ENCODE measurements around the gene ATXN3.
"Not testable (repeated sequence)": the region's sequence is repeated elsewhere in the genome, so short reads cannot be mapped to it uniquely, and the experiment has no call there.

Gene ATXN3

DNA sequence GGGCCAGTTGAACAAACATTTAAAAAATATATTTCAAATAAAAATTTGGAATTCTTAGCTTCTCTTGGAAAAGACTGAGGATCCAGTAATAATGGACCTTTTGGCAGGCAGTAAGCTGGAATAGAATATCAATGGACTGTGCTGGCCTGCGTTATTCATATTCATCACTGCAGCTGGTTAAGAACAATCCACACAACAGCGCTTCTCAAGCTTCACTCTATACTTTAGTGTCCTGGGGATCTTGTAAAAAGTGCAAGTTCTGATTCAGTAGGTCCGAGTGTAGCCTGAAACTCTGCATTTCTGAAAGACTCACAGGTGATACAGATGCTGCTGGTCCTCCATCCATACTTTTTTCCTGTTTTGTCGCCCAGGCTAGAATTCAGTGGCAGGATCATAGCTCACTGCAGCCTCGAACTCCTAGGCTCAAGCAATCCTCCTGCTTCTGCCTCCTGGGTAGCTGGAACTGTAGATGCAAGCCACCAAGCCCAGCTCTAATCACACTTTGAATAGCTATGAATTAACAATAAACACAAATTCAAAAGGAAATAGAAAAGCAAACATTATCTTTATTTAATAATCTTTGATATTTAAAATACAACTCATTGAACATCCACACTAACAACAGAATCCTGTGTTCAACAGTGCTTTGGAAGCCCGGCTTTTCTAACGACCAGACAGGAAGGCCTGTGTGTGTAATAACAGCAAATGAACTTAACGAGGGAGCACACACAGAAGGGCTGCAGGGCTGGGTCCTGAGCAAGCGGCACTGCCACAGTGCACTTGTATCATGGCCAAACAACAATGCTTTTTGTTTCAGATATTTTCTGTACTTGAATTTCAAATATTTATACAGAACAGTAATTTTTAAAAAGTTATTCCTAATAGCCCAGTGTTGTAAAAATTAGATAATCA is 48.1 kb downstream of the ATXN3 start:
- no peak for DNase-seq

DNA sequence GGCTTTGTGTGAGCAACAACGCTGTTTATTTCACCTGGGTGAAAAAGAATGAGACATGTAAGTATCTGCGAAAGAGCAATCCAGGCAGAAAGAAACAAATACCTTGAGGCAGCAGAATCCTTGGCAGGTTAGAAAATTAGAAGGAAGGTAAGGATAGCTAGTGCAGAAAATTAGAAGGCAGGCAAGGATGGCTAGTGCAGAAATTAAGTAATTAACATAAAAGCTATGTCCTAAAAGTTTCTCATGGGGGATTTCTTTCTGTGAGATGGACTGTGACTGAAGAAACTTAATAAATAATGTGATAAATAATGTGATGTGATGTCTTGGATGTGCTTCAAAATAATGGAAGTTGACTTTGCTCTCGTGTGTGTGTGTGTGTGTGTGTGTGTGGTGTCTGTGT is 56.6 kb downstream of the ATXN3 start:
- no peak for DNase-seq

DNA sequence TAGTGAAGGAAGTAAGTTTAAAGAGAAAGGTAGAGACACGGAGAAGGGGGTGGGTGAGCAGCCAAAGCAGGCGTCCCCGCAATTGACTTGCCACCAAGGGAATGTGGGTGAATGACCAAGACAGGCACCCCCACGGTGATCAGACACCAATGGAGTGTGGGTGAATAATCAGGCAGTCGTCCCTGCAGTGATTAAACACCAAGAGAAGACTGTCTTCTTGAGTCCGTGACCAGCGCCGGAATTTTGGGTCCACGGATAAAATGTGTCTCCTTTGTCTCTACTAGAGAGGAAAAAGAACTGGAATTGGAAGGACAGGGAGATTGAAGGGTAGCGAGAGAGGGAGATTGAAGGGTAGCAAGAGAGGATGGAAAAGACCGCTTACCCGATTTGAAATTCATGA is 57.2 kb downstream of the ATXN3 start:
- DNase-seq: not testable (repeated sequence)

DNA sequence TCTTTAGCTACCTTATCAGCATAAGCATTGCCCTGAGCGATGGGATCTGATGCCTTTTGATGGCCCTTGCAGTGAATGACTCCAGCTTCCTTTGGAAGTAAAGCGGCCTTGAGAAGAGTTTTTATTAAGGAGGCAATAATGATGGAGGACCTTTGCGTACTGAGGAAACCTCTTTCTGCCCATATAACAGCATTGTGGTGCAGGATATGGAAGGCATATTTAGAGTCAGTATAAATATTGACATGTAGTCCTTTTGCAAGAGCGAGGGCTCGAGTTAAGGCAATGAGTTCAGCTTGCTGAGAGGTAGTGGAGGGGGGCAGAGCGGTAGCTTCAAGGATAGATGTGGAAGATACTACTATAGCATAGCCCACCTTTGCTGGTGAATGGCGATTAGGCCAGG is 60.5 kb downstream of the ATXN3 start:
- not testable (repeated sequence) for DNase-seq

DNA sequence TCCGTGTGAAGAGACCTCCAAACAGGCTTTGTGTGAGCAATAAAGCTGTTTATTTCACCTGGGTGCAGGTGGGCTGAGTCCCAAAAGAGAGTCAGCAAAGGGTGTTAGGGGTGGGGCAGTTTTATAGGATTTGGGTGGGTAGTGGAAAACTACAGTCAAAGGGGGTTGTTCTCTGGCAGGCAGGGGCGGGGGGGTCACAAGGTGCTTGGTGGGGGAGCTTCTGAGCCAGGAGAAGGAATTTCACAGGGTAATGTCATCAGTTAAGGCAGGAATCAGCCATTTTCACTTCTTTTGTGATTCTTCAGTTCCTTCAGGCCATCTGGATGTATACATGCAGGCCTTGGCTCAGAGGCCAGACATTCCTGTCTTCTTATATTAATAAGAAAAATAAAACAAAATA is 64.6 kb downstream of the ATXN3 start:
- DNase-seq: not testable (repeated sequence)

DNA sequence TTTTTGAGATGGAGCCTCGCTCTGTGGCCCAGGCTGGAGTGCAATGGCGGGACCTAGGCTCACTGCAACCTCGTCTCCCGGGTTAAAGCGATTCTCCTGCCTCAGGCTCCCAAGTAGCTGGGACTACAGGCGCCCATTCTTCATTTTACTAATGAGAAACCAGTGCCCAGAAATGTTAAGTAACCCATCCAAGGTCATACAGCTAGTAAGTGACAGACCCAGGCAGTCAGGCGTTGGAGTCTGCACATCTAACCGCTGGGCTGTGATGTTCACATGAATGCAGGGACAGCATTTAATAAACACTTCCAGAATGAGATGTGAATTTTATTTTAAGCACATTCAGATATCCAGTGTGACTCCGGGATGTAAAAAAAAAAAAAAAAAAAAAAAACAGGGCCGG is 65.2 kb downstream of the ATXN3 start:
- no peak for DNase-seq

DNA sequence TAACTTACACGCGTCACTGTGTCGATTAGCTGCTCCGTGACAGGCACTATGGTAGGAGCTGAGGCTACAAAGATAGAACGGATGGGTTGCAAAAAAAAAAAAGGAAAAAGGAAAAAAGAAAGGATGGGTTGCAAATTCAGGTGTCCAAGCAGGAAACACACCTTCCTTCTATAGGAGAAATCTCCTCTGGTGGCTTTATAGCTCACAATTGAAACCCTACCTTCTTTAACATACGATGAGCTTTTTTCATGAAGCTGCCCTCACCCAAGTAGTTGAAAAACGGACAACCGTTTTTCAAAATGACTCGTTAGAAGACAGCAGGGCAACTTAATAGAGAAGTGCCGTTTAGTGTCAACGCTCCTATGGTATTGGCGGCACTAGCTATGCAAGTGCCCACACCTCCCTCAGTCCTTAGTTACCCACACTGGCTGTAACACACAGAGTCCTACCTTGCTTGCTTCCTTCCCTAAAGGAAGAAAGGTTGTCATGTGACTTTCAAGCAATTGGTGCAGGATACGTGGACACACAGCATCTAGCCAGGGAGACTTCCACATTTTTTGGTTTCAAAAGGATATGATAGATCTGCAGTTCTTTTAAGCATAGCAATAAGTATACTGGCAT is 65.8 kb downstream of the ATXN3 start:
- peak; percentile 38 for DNase-seq

DNA sequence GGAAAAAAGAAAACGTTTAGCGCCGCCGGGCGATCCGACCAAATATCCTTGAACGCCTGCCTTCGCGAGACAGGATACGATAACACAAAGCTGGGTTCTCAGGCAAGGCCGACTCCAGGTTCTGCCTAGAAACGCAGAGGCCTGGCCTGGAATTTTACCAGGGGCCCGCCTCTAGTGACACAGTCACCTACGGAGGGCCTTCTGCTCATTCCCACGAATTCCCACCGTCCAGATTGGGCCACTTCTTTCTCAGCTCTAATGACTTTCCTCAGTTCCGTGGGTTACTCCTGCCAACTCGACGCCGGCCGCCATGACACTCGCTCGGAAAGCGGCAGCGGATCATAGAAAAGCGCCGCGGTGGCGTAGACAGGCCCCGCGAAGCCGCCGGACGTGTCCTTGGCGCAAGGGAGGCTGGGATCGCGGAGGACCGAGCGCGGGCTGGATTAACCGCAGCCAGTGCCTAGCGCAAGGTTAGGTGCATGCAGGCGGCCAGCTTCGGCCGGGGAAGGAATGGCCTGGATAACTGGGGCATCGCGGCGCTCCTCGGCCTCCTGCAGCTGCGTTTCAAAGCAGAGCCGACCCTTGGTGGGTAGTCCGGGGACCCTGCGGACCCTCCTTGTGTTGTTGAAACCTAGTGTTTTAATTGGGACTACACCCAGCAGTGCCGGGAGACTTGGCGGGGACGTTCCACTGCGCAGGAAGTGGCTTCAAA is 66.5 kb downstream of the ATXN3 start, which contains the start of gene TRIP11:
Gene TRIP11, minus strand, starts transcription at position 341 of the 712 bp plus-strand sequence. CDS start 374 bp downstream, outside the sequence.
- peak; percentile 97 for DNase-seq

DNA sequence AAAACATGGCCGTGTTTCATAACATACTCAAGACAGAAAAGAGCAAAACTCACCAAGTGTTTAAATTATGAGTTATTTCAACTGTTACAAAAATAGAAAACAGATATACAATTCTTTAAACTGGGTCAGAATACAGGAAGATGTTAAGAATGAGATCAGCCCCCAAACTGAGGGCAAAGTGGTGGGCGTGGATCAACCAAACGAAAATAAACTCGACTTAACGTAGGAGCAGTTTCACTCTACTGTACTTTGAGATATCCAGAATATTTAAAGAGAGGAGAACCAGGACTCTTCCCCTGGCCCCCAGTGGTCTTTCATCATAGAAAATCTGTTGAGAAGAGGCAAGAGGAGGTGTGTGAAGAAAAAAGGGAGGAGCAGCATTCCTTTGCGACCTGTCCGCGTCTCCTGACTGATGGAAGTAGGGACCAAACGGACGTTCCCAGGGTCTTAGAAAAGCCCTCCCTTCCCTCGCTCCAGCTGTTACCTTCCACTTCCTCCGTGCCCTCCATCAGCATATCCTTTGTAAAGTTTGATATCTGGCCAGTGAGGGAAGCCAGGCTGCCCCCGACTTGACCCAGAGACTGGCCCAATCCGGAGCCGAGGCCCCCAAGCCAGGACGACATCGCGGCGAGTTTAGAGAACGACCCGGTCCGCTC is 67.2 kb downstream of the ATXN3 start:
- DNase-seq: peak; percentile 57

DNA sequence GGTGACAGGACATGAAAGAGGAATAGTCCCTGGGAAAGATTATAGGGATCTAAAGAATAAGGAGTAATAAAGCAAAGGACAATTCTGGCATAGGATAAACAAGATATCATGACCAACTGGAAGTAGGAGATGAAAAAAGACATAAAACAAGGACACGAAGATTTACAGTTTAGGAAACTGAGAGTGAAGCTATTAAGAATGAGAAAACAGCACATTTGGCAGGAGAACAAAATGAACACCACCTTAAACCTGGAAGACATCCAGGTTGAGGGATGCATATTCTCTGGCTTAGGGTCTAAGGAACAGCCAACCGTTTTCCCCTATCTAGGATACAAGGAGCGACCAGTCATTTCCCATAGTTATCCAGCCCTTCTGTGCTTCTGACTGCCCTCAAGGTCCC is 68.4 kb downstream of the ATXN3 start:
- no peak for DNase-seq

DNA sequence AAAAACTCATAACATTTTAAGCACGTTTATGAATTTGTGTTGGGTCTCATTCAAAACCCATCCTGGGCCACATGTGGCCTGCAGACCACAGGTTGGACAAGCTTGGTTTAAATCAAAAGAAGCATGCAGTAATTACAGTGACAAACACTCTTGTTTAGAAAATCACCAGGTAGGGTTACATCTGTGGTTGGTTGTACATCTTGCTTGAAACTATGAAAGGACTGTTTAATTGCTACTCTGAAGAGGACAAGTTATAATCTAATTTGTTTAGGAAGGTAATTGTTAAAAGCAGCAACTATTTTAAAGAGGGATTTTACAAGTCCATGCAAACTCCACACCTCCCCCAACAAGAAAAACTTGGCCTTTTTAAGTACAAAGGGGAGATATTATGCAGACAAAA is 70.5 kb downstream of the ATXN3 start:
- DNase-seq: peak; percentile 21

DNA sequence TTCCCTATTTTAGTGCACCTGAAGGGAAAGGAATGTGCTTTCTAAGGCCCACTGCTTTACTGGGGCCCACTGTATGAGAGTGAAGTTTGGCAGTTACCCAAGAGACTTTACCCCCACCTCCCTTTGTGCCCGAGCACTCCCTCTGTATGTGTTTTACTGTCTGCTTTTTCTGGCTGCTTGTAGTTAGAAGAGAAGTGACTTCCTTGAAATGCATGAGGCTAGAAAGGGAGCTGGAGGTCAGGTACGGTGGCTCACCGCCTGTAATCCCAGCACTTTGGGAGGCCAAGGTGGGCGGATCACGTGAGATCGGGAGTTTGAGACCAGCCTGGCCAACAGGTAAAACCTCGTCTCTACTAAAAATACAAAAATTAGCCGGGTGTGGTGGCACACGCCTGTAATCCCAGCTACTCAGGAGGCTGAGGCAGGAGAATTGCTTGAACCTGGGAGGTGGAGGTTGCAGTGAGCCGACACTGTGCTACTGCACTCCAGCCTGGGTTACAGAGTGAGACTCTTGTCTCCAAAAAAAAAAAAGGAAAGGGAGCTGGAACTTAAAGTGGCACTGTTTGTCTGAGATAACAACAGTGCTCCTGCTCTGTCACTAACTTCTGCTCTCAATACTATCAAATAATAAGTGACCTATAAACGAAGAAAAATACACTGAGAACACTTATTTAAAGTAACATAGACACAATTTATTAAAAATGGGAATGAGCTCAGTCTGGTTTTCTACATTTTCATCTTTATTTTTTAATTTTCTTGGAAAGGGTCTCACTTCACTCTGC is 72.3 kb downstream of the ATXN3 start:
- no peak for DNase-seq

DNA sequence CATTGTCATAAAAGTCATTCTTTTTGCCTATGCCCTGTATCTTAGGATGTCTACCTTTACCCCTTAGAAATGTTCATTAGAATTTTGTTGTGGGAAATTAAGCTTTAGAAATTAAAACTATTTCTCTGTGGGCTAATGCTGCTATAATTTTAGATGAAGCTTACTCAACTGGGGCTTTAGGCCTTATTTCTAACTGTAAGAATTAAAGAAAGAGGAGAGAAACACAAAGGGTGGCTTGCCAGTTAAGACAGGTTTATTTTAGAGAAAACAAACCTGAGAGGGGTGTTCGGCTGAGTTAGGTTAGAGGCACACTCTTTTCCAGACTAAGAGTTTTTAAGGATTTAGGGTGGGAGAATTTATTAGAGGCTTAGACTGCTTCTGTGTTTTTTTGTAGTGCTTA is 72.9 kb downstream of the ATXN3 start:
- DNase-seq: no peak

DNA sequence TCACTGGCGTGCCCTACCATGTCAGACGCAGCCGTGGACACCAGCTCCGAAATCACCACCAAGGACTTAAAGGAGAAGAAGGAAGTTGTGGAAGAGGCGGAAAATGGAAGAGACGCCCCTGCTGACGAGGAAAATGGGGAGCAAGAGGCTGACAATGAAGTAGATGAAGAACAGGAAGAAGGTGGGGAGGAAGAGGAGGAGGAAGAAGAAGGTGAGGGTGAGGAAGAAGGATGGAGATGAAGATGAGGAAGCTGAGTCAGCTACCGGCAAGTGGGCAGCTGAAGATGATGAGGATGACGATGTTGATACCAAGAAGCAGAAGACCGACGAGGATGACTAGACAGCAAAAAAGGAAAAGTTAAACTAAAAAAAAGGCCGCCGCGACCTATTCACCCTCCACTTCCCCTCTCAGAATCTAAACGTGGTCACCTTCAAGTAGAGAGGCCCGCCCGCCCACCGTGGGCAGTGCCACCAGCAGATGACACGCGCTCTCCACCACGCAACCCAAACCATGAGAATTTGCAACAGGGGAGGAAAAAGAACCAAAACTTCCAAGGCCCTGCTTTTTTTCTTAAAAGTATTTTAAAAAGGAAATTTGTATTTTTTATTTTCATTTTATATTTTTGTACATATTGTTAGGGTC is 79.7 kb downstream of the ATXN3 start:
- DNase-seq: no peak

DNA sequence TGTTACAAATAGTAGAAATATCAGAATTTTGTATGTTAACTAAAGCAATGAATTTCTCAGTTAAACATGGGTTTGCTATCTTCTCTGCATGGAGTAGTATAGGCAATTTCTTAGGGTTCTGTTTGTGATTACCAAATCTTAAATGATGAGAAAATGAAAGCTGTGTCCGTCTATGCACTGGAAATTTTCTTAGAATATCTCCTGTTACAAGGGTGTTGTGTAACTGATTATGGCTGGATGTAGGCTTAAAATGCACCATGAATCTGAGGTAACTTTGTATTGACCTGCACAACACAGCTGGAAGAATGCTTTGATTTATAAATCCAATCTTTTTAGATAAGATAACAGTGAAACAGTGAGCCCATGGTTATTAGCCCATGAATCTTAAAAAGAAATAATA is 84.3 kb downstream of the ATXN3 start:
- no peak for DNase-seq

DNA sequence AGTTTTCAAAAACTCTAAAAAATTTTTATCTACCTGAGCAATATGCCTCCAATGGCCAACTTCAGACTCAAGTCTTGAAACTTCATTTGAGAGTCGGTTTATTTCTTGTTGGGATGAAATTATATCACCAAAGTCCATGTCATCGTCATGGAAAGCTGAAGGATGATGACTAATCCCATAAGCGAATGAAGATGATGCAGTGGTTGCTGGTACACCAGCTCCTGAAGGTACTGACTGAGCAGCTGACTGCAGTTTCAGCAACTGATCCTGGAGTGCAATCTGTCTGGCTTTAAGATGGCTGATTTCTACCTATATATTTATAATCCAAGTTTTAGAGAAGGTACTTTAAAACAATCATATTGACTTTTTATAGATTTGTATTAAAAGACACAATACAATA is 84.9 kb downstream of the ATXN3 start:
- no peak for DNase-seq

DNA sequence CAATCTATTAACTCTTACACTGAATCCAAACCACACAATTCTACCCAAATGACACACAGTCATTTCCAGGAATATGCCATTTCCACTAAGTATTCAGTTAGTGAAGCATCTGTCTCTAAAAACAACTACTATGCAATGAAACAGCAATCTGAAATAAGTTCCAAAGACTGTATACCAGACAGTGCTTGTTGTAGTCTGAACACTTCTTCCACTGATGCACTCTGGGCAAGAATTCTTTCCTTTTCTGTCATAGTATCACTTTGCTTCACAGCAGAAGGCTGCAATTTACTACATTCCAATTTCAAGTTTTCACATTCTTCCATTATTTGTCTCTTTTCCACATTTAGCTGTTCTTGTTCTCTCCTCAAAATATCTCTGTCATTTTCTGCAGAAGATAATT is 92.3 kb downstream of the ATXN3 start:
- DNase-seq: no peak

DNA sequence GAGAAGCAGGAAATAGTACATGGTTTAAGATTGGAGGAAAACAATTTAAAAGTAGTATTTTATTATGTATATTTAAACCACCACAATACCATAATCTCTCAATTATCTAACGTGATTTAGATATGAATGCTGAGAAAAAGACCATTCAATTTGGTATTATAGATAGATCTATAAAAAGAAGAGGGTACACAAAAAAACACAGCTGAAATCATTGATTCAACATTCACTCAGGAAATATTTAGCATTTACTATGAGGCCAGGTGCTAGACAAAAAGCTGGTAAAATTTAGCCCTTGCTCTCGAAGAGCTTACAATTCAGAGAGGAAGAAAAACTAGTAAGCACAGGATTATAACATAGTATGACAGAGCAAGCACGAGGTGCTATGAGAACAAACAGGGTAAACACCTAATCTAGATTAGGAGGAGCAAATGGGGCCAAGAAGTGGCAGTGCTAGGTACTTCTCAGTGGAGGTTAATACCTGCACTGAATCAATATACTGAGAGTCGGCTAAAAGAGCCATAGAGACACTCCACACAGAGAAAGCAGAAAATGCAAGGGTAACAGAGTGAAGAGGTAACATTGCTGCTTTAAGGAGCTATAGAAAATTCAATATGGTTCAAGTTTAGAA is 94.1 kb downstream of the ATXN3 start:
- DNase-seq: no peak

DNA sequence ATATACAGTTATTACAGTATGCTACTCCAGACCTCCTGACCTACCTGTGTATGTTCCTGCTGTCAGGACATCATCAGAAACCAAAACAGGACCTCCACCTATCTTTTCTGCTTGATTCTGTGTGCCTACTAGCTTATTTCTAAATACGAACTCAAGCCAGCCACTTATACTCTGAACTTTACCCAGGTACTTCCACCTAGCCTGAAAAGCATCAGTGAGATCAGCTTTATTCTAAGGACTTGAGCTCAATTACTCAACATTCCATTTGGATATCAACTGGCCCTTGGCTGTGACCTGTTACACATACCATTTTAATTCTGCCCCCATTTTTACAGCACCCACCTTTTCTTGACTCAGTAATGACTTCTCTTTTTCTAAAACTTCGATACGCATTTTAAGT is 95.7 kb downstream of the ATXN3 start:
- DNase-seq: no peak

DNA sequence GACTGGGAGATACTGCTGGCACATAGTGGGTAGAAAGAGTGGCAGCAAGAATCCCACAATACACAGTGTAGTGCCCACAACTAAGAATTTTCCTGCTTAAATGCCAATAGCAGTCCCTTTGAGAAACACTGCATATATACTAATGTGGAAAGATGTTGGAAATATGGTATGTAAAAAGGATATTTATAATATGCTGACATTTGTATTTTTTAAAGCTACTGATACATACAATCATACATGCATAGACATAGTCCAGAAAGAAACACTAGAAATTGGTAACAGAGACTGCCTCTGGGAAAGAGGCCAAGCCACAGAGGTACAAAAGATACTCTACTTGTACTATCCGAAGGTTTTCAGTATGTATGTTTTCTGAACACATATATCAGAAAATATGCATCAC is 96.8 kb downstream of the ATXN3 start:
- no peak for DNase-seq

Data from COR-L47 (cell line).